H9 (cell line): ENCODE data around the gene PDE8A. TPM values are rescaled to one million over a fixed set of nuclear protein-coding genes. Genes with fewer than 3 reads are reported as not detected.

ENCODE experiments used
- DNase-seq: peaks from one replicate; pipeline ENCODE4 v3.0.0-alpha.2; 2017
- H2AFZ ChIP-seq: one replicate; pipeline ENCODE4 v1.6.1; 2013; ENCODE audit warnings: mild to moderate bottlenecking, low read length, control low read depth, moderate library complexity
- H2AK5ac ChIP-seq: 2 replicates; pipeline ENCODE4 v1.6.1; 2013; ENCODE audit warnings: low read length, control low read depth, mixed read lengths; ENCODE audit not compliant: insufficient read length
- H2BK120ac ChIP-seq: one replicate; pipeline ENCODE4 v1.6.1; 2013; ENCODE audit warnings: low read depth, mild to moderate bottlenecking, low read length, control low read depth, inconsistent platforms; ENCODE audit not compliant: poor library complexity, severe bottlenecking
- H2BK12ac ChIP-seq: 2 replicates; pipeline ENCODE4 v1.6.1; 2013; ENCODE audit warnings: low read length, control low read depth, mixed read lengths, low read depth; ENCODE audit not compliant: insufficient read length
- H2BK15ac ChIP-seq: 2 replicates; pipeline ENCODE4 v1.6.1; 2013; ENCODE audit warnings: low read depth, low read length, control low read depth
- H2BK20ac ChIP-seq: one replicate; pipeline ENCODE4 v1.6.1; 2013; ENCODE audit warnings: low read depth, mild to moderate bottlenecking, low read length, control low read depth, inconsistent platforms; ENCODE audit not compliant: poor library complexity, severe bottlenecking
- H2BK5ac ChIP-seq: 2 replicates; pipeline ENCODE4 v1.6.1; 2013; ENCODE audit warnings: low read length, control low read depth, mixed read lengths; ENCODE audit not compliant: insufficient read length
- H3K14ac ChIP-seq: 2 replicates; pipeline ENCODE4 v1.6.1; 2013; ENCODE audit warnings: low read length, control low read depth; ENCODE audit not compliant: insufficient read depth
- H3K18ac ChIP-seq: 2 replicates; pipeline ENCODE4 v1.6.1; 2013; ENCODE audit warnings: low read depth, mild to moderate bottlenecking, mixed read lengths, low read length, control low read depth; ENCODE audit not compliant: insufficient read length
- H3K23ac ChIP-seq: 2 replicates; pipeline ENCODE4 v1.6.1; 2013; ENCODE audit warnings: low read length, control low read depth, mixed read lengths, low read depth; ENCODE audit not compliant: insufficient read length
- H3K23me2 ChIP-seq: 2 replicates; pipeline ENCODE4 v1.6.1; 2013; ENCODE audit warnings: low read depth, mild to moderate bottlenecking, mixed read lengths, low read length, control low read depth; ENCODE audit not compliant: insufficient read length, poor library complexity, severe bottlenecking
- H3K27ac ChIP-seq: 2 replicates; pipeline ENCODE4 v1.5.1; 2013; ENCODE audit warnings: low read length, control low read depth, mixed read lengths, low read depth; ENCODE audit not compliant: insufficient read length
- H3K27me3 ChIP-seq: 2 replicates; pipeline ENCODE4 v1.6.1; 2013; ENCODE audit warnings: low read length, control low read depth, inconsistent platforms; ENCODE audit not compliant: insufficient read depth
- H3K4ac ChIP-seq: 2 replicates; pipeline ENCODE4 v1.6.1; 2013; ENCODE audit warnings: low read depth, mild to moderate bottlenecking, control low read depth, inconsistent platforms, low read length, moderate library complexity
- H3K4me1 ChIP-seq: 2 replicates; pipeline ENCODE4 v1.6.1; 2013; ENCODE audit warnings: low read length, control low read depth, inconsistent platforms; ENCODE audit not compliant: insufficient read depth
- H3K4me2 ChIP-seq: 2 replicates; pipeline ENCODE4 v1.6.1; 2013; ENCODE audit warnings: low read length, control low read depth, mixed read lengths; ENCODE audit not compliant: insufficient read length, insufficient read depth
- H3K56ac ChIP-seq: 2 replicates; pipeline ENCODE4 v1.6.1; 2013; ENCODE audit warnings: low read depth, mild to moderate bottlenecking, mixed read lengths, low read length, control low read depth; ENCODE audit not compliant: insufficient read length
- H3K79me1 ChIP-seq: 2 replicates; pipeline ENCODE4 v1.6.1; 2013; ENCODE audit warnings: low read depth, mild to moderate bottlenecking, moderate library complexity, low read length, control low read depth, inconsistent platforms; ENCODE audit not compliant: insufficient read depth, poor library complexity, severe bottlenecking
- H3K79me2 ChIP-seq: 2 replicates; pipeline ENCODE4 v1.6.1; 2013; ENCODE audit warnings: low read length, control low read depth, inconsistent platforms; ENCODE audit not compliant: insufficient read depth
- H3K9ac ChIP-seq: 2 replicates; pipeline ENCODE4 v1.6.1; 2013; ENCODE audit warnings: low read length, control low read depth, mixed read lengths; ENCODE audit not compliant: insufficient read length; ENCODE audit errors: extremely low read depth
- H3K9me3 ChIP-seq: one replicate; pipeline ENCODE4 v1.6.1; 2013; ENCODE audit warnings: low read depth, low read length, inconsistent platforms; ENCODE audit not compliant: control insufficient read depth
- H3T11ph ChIP-seq: one replicate; pipeline ENCODE4 v1.6.1; 2013; ENCODE audit warnings: mild to moderate bottlenecking, low read length, control low read depth, inconsistent platforms
- H4K20me1 ChIP-seq: one replicate; pipeline ENCODE4 v1.6.1; 2013; ENCODE audit not compliant: control insufficient read depth, insufficient read length, insufficient read depth
- H4K5ac ChIP-seq: 2 replicates; pipeline ENCODE4 v1.6.1; 2013; ENCODE audit warnings: low read depth, mild to moderate bottlenecking, mixed read lengths, low read length, control low read depth; ENCODE audit not compliant: insufficient read length
- H4K8ac ChIP-seq: replicated peaks from 2 replicates; pipeline ENCODE4 v1.6.1; 2013; ENCODE audit warnings: low read length, control low read depth, mixed read lengths, low read depth; ENCODE audit not compliant: insufficient read length
- H4K91ac ChIP-seq: 2 replicates; pipeline ENCODE4 v1.6.1; 2013; ENCODE audit warnings: low read depth, mild to moderate bottlenecking, moderate library complexity, mixed read lengths, low read length, control low read depth; ENCODE audit not compliant: insufficient read length
- H3K27ac Mint-ChIP-seq, 3 experiments: 2 replicates in 2 of 3; 3 replicates in 1 of 3; pipeline ENCODE4 v1.8.0; 2020 to 2021; ENCODE audit warnings: mixed read lengths in 3 of 3, mild to moderate bottlenecking in 1 of 3, moderate library complexity in 1 of 3
- H3K27me3 Mint-ChIP-seq: 2 replicates; pipeline ENCODE4 v1.8.0; 2021; ENCODE audit warnings: low read depth, mild to moderate bottlenecking, moderate library complexity, mixed read lengths
- H3K36me3 Mint-ChIP-seq, 3 experiments: 2 replicates in 2 of 3; 3 replicates in 1 of 3; pipeline ENCODE4 v1.8.0; 2020 to 2021; ENCODE audit warnings: low read depth in 3 of 3, mixed read lengths in 3 of 3; ENCODE audit not compliant: insufficient read depth in 1 of 3
- H3K4me1 Mint-ChIP-seq, 2 experiments: 2 replicates each; pipeline ENCODE4 v1.8.0; 2020; ENCODE audit warnings: mixed read lengths in 2 of 2
- H3K4me3 Mint-ChIP-seq, 2 experiments: 2 replicates in 1 of 2; 3 replicates in 1 of 2; pipeline ENCODE4 v1.8.0; 2020 to 2021; ENCODE audit warnings: mild to moderate bottlenecking in 2 of 2, mixed read lengths in 2 of 2, moderate library complexity in 1 of 2
- H3K9me3 Mint-ChIP-seq, 2 experiments: 2 replicates in 1 of 2; 3 replicates in 1 of 2; pipeline ENCODE4 v1.8.0; 2020; ENCODE audit warnings: mild to moderate bottlenecking in 2 of 2, mixed read lengths in 2 of 2, moderate library complexity in 1 of 2
- WGBS: extraction: QIAGEN DNeasy Blood & Tissue Kit; methylation state at CpG from one replicate; pipeline ENCODE4 v1.1.7; 2013; ENCODE audit warnings: missing lambda C conversion rate, low lambda C conversion rate, mixed read lengths; ENCODE audit not compliant: insufficient read length; ENCODE audit errors: extremely low coverage; 5-methylcytosine and 5-hydroxymethylcytosine counted together
- total RNA-seq: library from RNA; stranded (reverse); gene quantifications from 2 replicates; pipeline ENCODE4 v1.2.1, GENCODE V29; 2021
- TF ChIP-seq, protein P1 (sequence below): fragments of 200-600 bp; sonication (generic); conservative IDR thresholded peaks from 3 replicates; pipeline ENCODE4 v1.8.0; 2021; ENCODE audit warnings: antibody characterized with exemption, mild to moderate bottlenecking

Gene PDE8A
- total RNA-seq, 1 experiment from 2014 or later, result 9.3 TPM

DNA sequence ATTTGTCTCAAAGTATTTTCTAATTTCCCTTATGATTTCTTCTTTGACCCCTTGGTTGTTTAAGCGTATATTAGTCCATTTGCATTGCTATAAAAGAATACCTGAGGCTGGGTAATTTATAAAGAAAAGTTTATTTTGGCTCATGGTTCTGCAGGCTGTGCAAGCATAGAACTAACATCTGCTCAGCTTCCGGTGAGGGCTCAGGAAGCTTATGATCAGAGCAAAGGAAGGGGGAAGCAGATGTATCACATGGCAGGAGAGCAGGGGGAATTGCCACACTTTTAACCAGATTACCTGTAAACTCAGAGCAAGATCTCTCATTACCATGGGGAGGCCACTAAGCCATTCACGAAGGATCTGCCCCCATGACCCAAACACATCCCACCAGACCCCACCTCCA is 148.2 kb downstream of the PDE8A start:
- no peak overlapping the region for H2BK5ac ChIP-seq
- H3K27me3 Mint-ChIP-seq, result no peaks in the 10 kb centered on the region
- H3K9me3 Mint-ChIP-seq, result peaks cover 3 to 4% of the 10 kb centered on the region in 2 experiments; a peak in 3 of 5 replicates
- H4K8ac ChIP-seq, result no peak overlapping the region
- H3K9me3 ChIP-seq, result no peaks in the 10 kb centered on the region
- peaks cover 6 to 10% of the 10 kb centered on the region in 2 experiments; a peak in 3 of 4 replicates for H3K4me1 Mint-ChIP-seq
- TF ChIP-seq, protein P1, sequence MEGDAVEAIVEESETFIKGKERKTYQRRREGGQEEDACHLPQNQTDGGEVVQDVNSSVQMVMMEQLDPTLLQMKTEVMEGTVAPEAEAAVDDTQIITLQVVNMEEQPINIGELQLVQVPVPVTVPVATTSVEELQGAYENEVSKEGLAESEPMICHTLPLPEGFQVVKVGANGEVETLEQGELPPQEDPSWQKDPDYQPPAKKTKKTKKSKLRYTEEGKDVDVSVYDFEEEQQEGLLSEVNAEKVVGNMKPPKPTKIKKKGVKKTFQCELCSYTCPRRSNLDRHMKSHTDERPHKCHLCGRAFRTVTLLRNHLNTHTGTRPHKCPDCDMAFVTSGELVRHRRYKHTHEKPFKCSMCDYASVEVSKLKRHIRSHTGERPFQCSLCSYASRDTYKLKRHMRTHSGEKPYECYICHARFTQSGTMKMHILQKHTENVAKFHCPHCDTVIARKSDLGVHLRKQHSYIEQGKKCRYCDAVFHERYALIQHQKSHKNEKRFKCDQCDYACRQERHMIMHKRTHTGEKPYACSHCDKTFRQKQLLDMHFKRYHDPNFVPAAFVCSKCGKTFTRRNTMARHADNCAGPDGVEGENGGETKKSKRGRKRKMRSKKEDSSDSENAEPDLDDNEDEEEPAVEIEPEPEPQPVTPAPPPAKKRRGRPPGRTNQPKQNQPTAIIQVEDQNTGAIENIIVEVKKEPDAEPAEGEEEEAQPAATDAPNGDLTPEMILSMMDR, result no peak
- no peak overlapping the region for H4K91ac ChIP-seq
- no peak overlapping the region for H2AK5ac ChIP-seq
- H3K56ac ChIP-seq, result no peak overlapping the region
- H4K5ac ChIP-seq, result no peak overlapping the region
- H3K4me3 Mint-ChIP-seq, result no peak overlapping the region
- no peak overlapping the region for H2BK15ac ChIP-seq
- H4K20me1 ChIP-seq, result no peaks in the 10 kb centered on the region
- no peaks in the 10 kb centered on the region for H3K79me1 ChIP-seq
- H3K4ac ChIP-seq, result no peak overlapping the region
- H3K14ac ChIP-seq, result no peak overlapping the region
- no peak overlapping the region for H3K18ac ChIP-seq
- WGBS, result no CpG with 5 or more reads among the region's 3 CpGs
- no peak overlapping the region for H3K27ac ChIP-seq
- peaks cover 6 to 26% (median 15%) of the 10 kb centered on the region in 3 experiments for H3K36me3 Mint-ChIP-seq
- no peak overlapping the region for H2BK12ac ChIP-seq
- H3K23ac ChIP-seq, result no peak overlapping the region
- H3K79me2 ChIP-seq, result no peaks in the 10 kb centered on the region
- no peak overlapping the region for H3T11ph ChIP-seq
- peak overlapping the region in 2 of 3 experiments; percentile 25 to 40; a peak in 2 of 7 replicates for H3K27ac Mint-ChIP-seq
- no peak overlapping the region for H2BK20ac ChIP-seq
- no peak overlapping the region for H2AFZ ChIP-seq
- H3K4me1 ChIP-seq, result peaks cover 6% of the 10 kb centered on the region; the same call in 1 of the 2 replicates
- H3K23me2 ChIP-seq, result no peaks in the 10 kb centered on the region
- no peak overlapping the region for H3K4me2 ChIP-seq
- no peaks in the 10 kb centered on the region for H3K27me3 ChIP-seq
- no peak overlapping the region for H2BK120ac ChIP-seq
- no peak overlapping the region for H3K9ac ChIP-seq
- DNase-seq, result no peak
